Measurements from ENCODE around the gene GRIK3.

The GRIK3 gene

DNA sequence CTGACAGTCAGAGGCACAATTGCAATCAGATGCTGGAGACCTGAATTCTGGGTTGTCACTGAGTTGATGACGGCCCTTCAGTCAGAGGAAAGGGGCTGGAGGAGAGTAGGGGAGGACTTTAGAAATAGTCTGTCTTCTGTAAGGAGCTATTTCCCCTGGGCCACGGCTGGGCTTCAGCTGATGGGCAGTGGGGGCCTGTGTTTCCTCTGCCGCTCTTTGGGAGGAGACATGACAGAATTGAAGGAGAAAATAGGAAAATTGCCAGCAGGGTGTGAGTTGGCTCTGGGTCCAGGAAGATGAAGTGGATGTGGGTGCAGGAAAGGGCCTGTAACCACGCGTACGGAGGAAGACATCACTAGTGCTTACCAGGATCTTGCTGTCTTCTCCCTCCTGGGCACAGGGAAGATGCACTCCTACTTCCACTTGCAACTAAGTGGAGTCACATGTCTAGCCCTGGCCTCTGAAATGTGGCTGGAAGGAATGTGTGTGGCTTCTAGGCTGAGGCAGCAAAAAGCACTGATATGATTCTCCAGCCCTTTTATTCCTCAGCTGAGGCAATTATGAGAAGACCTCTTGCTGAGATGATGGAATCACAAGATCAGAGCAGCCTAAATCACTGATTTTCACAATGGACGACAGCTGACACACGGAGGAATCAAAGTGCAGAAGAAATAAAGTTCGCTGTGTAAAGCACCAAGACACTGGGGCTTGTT lies 250.0 kb downstream of the GRIK3 start:
- no peak overlapping the region for H2AFZ ChIP-seq (ENCODE audit: low read depth, low read length)
- H3K27me3 ChIP-seq (ENCODE audit: insufficient read depth, low read length), result peaks cover 4% of the 10 kb centered on the region
- no peak overlapping the region for H3K4me3 ChIP-seq (ENCODE audit: low read length)
- H3K4me1 ChIP-seq (ENCODE audit: insufficient read depth, low read length), result no peaks in the 10 kb centered on the region
- H3K9me3 ChIP-seq (ENCODE audit: low read length), result no peaks in the 10 kb centered on the region
- no peaks in the 10 kb centered on the region for H3K36me3 ChIP-seq (ENCODE audit: insufficient read depth, low read length)

DNA sequence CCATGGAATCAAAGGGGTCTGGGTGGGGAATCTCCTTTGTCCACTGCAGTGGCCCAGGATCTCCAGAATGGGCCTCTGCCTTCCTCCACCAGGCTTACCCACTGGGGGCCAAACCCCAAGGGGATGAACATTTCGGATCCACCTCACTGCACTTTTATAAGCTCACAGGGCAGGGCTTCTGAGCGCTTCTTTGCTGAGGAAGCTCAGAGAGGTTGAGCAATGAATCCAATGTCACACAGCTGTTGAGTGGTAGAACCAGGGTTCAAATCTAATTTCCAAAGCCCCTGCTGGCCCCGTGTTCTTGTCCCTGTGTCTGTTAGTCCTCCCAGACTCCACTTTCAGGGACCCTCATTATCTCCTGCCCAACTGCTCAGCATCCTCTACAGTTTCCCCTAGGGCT lies 250.8 kb downstream of the GRIK3 start:
- H3K4me3 ChIP-seq (ENCODE audit: low read length), result no peak overlapping the region
- H2AFZ ChIP-seq (ENCODE audit: low read depth, low read length), result no peak overlapping the region

DNA sequence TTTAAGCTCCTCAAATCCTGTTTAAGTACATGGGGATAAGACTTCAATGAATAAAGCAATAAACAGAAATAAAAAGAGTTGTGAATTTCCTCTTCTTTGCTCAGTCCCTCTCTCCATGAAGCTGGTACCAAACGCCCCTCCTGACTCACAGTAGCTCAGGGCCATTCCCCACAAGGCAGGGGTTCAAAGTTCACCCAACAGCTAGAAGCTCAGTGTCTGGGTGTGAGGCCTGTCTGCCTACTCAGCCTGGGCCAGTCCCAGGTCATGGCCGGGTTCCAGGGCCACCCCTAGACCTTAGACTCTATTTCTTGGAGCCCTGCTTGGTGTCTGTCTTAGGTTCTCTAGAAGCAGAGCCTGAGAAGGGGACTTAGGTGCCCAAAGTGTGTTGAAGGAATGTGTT lies 251.5 kb downstream of the GRIK3 start:
- no peaks in the 10 kb centered on the region for H3K4me1 ChIP-seq (ENCODE audit: insufficient read depth, low read length)
- H3K36me3 ChIP-seq (ENCODE audit: insufficient read depth, low read length), result no peaks in the 10 kb centered on the region
- no peaks in the 10 kb centered on the region for H3K9me3 ChIP-seq (ENCODE audit: low read length)
- H3K27me3 ChIP-seq (ENCODE audit: insufficient read depth, low read length), result peaks cover 4% of the 10 kb centered on the region
- H3K4me3 ChIP-seq (ENCODE audit: low read length), result no peak overlapping the region
- no peak overlapping the region for H2AFZ ChIP-seq (ENCODE audit: low read depth, low read length)

More for the DNA sequence above, 250.8 kb downstream of the GRIK3 start:
- Histone ChIP-seq H3K4me1 (ENCODE audit: insufficient read depth, low read length) (no peaks in the 10 kb centered on the region), H3K27me3 (ENCODE audit: insufficient read depth, low read length) (peaks cover 4% of the 10 kb centered on the region), H3K9me3 (ENCODE audit: low read length) (no peaks in the 10 kb centered on the region), H3K36me3 (ENCODE audit: insufficient read depth, low read length) (no peaks in the 10 kb centered on the region)

DNA sequence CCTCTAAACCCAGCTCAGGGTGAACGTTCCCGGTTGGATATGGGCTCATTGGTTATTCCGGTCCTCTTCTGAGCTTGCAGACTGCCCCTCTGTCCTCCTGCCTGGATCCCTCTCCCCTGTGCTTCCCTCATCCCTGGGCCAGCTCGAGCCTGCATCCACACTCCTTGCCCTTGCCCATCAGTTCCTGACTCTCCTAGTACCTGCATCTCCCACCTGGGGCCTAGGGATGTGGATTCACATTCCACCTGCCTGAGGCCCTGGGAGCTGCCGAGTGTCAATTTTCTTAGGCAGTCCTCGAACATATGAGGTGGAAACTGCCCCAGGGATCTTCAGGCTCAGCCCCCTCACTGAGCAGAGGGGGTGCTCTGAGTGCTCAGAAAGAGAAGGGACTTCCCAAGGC lies 252.2 kb downstream of the GRIK3 start:
- H3K27me3 ChIP-seq (ENCODE audit: insufficient read depth, low read length), result peaks cover 4% of the 10 kb centered on the region
- no peaks in the 10 kb centered on the region for H3K4me1 ChIP-seq (ENCODE audit: insufficient read depth, low read length)
- no peaks in the 10 kb centered on the region for H3K9me3 ChIP-seq (ENCODE audit: low read length)
- H3K36me3 ChIP-seq (ENCODE audit: insufficient read depth, low read length), result no peaks in the 10 kb centered on the region
- no peak overlapping the region for H3K4me3 ChIP-seq (ENCODE audit: low read length)
- no peak overlapping the region for H2AFZ ChIP-seq (ENCODE audit: low read depth, low read length)

DNA sequence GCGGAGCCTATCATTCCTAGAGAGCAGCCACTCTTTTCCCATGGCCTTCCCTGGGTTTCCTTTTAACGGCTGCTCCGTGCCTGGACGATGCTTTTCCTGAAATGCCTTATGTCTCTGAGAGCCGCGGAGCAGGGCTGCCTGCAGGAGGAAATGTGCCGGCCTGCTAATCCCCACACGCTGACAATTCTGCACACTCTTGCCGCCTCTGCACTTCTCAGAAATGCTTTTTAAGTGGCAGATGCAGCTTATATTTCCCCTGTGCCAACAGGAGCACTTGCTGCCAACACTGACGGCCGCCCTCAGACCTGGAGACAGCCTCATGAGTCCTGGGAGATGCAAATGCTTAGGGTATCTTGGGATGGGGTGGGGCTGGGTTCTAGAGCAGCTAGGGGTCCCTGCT lies 253.2 kb downstream of the GRIK3 start:
- H3K27me3 ChIP-seq (ENCODE audit: insufficient read depth, low read length), result peaks cover 4% of the 10 kb centered on the region
- H3K4me3 ChIP-seq (ENCODE audit: low read length), result no peak overlapping the region
- no peaks in the 10 kb centered on the region for H3K4me1 ChIP-seq (ENCODE audit: insufficient read depth, low read length)

DNA sequence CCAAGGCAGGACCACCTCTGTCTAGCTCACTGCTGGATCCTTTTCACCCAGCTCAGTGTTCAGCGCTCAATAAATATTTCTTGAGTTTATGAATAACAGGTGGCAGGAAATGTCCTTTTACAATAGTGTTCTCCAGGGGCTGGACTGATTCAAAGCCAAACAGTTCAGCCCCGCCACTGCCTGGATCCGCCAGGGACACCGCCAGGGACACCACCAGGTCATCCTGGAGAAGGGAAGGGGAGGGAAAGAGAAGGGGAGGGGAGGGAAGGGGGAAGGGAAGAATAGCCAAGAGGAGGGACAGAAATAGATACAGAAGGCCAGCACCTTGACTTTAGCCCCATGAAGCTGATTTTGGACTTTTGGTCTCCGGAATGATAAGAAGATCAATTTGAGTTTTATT lies 255.6 kb downstream of the GRIK3 start:
- H3K4me1 ChIP-seq (ENCODE audit: insufficient read depth, low read length), result no peaks in the 10 kb centered on the region
- H2AFZ ChIP-seq (ENCODE audit: low read depth, low read length), result no peak overlapping the region
- H3K27me3 ChIP-seq (ENCODE audit: insufficient read depth, low read length), result no peaks in the 10 kb centered on the region
- H3K36me3 ChIP-seq (ENCODE audit: insufficient read depth, low read length), result no peaks in the 10 kb centered on the region
- no peak overlapping the region for H3K4me3 ChIP-seq (ENCODE audit: low read length)
- H3K9me3 ChIP-seq (ENCODE audit: low read length), result no peaks in the 10 kb centered on the region

More for the DNA sequence above, 253.2 kb downstream of the GRIK3 start:
- Histone ChIP-seq H3K9me3 (ENCODE audit: low read length) (no peaks in the 10 kb centered on the region), H2AFZ (ENCODE audit: low read depth, low read length) (no peak overlapping the region), H3K36me3 (ENCODE audit: insufficient read depth, low read length) (no peaks in the 10 kb centered on the region)

DNA sequence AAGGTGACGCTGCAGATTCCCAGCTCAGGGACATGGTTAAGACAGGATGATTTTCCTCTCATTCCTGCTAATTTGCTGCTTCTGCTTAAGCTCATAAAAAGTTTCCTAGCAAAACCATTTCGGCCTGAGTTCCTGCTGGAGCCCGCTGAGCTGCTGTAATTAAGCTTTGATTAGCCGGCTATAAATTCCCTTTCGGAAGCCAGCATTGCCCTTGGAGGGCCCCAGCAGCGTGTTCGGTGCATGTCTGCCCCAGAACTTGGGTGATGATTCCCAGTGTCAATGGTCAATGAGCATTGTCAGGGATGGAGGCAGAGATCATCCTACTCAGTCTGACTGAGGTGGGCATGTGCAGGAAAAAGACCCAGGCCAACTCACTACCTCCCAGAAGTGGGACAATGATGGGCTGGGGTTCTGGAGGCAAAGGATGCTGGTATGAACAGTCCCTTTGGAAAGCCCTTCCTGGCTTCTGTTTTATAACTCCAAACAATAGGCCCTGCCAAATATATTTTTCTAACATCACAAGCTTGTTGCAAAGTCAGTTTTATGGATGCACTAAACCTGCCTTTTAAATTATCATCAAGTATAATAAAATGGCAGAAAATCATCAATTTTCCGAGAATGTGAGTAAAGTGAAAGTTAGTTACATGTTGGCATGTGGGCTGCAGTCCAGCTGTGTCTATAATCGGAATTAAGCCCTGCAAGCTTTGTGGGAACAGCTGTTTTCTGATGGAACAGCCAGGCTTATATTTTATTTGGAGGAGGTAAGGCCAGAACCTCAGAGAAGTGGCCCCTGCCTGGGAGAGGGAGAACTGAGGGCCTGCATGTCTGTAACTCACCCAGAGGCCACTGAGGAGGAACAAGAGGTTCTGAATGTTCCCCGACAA lies 257.1 kb downstream of the GRIK3 start:
- Histone ChIP-seq H3K4me3 (ENCODE audit: low read length) (no peak overlapping the region), H3K36me3 (ENCODE audit: insufficient read depth, low read length) (no peaks in the 10 kb centered on the region), H3K4me1 (ENCODE audit: insufficient read depth, low read length) (no peaks in the 10 kb centered on the region), H3K9me3 (ENCODE audit: low read length) (no peaks in the 10 kb centered on the region), H3K27me3 (ENCODE audit: insufficient read depth, low read length) (no peaks in the 10 kb centered on the region), H2AFZ (ENCODE audit: low read depth, low read length) (no peak overlapping the region)

DNA sequence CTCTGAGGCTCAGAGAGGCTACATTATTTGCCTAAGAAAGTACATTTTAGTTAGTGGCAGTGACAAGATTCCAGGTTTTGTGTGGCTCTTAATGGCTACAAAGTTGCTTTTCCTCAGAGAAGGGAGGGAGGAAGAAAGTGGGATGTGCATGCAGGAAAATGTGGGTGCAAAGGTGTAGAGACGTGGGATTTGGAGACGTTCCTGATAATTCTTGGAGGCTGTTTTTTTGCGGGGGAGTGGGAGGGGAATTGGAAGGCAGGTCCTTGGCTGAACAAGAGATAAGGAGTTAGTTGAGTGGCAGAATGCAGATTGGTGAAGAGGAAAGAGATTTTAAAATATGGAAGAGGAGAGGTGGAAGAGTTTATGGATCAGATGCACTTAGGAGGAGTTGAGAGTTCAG lies 258.1 kb downstream of the GRIK3 start:
- H3K27me3 ChIP-seq (ENCODE audit: insufficient read depth, low read length), result peaks cover 6% of the 10 kb centered on the region
- H3K4me3 ChIP-seq (ENCODE audit: low read length), result no peak overlapping the region
- no peak overlapping the region for H2AFZ ChIP-seq (ENCODE audit: low read depth, low read length)
- no peaks in the 10 kb centered on the region for H3K9me3 ChIP-seq (ENCODE audit: low read length)
- H3K4me1 ChIP-seq (ENCODE audit: insufficient read depth, low read length), result no peaks in the 10 kb centered on the region
- H3K36me3 ChIP-seq (ENCODE audit: insufficient read depth, low read length), result no peaks in the 10 kb centered on the region

DNA sequence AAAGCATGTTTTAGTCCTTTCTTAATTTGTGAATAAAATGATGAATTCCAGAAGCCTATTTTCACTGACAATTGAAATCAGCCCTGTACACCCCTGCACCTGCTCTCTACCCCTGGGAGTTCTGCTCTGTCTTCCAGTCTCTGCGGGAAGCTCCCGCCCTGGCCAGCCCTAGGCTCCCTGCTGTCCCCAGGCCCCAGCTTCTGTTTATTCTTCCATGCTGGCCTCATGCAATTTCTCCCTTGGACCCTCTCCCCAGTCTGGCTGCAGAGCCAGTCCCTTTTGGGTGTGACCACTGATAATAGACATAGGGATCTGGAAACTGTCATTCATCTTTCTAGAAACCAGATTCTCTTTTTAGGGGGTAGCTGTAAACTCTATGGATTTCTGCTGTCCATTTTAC lies 258.6 kb downstream of the GRIK3 start:
- Histone ChIP-seq H3K27me3 (ENCODE audit: insufficient read depth, low read length) (peaks cover 12% of the 10 kb centered on the region), H3K9me3 (ENCODE audit: low read length) (no peaks in the 10 kb centered on the region), H3K4me3 (ENCODE audit: low read length) (no peak overlapping the region), H3K4me1 (ENCODE audit: insufficient read depth, low read length) (no peaks in the 10 kb centered on the region), H2AFZ (ENCODE audit: low read depth, low read length) (no peak overlapping the region), H3K36me3 (ENCODE audit: insufficient read depth, low read length) (no peaks in the 10 kb centered on the region)

DNA sequence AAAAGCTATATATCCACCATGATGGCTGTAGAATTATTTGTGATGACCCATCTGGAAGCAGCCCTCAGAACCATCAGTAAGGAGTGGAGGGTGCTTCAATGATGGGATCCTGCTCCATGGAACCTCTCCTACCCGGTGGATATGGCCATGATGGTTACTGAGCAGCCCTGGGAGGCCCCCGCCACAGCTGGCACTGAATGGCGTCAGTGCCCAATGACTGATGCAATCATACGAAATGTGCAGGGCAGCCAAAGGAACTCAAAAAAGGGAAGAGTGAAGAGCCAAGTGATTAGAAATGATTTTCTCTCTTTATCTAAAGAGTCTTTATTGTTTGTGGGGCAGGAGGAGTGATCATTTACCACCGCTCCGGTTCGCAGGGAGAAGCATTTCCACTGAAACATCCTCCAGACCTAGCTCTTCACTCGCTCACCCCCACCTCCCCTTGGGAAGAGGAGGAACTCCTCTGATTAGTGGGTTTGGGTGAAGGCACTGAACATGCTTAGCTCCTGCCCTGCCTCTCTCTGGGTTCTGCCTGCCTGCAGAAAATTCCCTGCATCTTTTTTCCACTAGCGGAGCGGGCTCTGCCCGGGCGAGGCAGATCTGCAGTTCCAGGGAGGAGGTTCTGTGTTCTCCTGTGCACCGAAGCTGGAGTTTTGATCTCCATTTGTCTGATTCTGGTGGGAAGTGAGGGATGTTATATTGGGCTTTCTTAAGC lies 260.3 kb downstream of the GRIK3 start:
- H3K4me3 ChIP-seq (ENCODE audit: low read length), result no peak overlapping the region
- no peaks in the 10 kb centered on the region for H3K4me1 ChIP-seq (ENCODE audit: insufficient read depth, low read length)
- H3K36me3 ChIP-seq (ENCODE audit: insufficient read depth, low read length), result no peaks in the 10 kb centered on the region
- H2AFZ ChIP-seq (ENCODE audit: low read depth, low read length), result no peak overlapping the region
- H3K9me3 ChIP-seq (ENCODE audit: low read length), result no peaks in the 10 kb centered on the region
- H3K27me3 ChIP-seq (ENCODE audit: insufficient read depth, low read length), result peaks cover 15% of the 10 kb centered on the region

DNA sequence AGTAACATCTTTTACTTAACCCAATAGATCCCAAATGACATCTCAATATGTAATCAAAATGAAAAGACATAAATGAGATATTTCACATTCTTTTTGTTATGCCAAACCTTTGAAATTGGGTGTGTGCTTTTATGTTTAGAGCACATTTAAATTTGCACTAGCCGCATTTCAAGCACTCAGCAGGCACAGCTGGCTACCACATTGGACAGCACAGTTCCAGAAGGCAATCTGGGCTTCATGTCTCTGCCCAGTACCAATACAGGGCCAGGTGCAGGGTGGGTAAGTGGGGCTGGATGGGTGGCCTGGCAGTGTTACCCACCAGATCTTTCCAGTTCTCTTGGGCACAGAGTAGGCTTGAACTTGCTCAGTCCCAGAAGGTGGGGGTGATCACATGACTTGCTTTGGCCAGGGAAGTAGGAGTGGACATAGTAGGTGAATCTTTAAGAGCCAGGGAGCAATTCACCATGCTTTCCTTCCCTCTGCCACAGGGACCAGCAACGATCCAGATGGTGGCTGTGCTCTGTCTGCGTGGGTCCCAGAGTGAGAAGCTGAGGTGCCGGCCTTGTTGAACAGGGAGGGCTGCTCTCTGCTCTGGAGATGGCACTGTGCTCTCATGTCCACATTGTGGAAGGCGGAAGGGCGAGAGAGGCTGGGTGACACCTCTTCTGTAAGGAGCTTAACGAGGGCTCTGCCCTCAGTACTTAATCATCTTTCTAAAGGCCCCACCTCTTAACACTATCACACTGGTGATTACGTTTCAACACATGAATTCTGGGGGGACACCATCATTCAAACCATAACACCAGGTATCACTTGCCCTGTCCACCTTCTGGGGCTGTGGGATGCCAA lies 261.4 kb downstream of the GRIK3 start:
- no peaks in the 10 kb centered on the region for H3K9me3 ChIP-seq (ENCODE audit: low read length)
- H3K4me1 ChIP-seq (ENCODE audit: insufficient read depth, low read length), result no peaks in the 10 kb centered on the region
- no peak overlapping the region for H3K4me3 ChIP-seq (ENCODE audit: low read length)
- H3K36me3 ChIP-seq (ENCODE audit: insufficient read depth, low read length), result no peaks in the 10 kb centered on the region
- H3K27me3 ChIP-seq (ENCODE audit: insufficient read depth, low read length), result peaks cover 15% of the 10 kb centered on the region
- no peak overlapping the region for H2AFZ ChIP-seq (ENCODE audit: low read depth, low read length)

DNA sequence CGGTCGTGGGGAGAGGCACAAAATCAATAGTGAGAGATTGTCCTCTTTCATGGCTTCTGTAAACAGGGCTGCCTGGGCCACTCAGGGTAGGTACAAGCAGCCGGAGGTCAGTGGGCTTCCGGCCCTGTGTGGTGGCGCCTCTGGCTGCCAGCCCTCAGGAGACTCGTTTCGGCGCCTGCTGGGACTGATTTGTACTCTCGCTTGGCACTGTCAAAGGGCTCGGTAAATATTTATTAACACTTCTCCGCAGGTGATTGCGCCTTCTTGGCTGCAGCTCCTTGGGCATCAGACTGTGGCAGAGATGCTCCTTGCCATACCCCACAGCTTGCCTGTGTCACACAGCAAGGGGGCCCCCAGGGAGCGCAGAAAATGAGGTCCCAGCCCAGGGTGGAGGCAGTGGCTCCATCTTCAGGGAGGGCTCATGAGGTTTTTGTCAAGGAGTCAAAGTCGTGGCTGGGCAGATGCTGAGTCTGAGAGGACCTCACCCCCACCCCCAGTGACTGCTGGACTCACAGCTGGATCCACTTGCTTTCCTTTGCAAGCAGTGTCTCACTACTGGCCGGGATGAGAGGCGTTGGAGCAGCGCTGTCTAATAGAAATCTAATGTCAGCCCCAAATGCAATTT lies 262.5 kb downstream of the GRIK3 start:
- Histone ChIP-seq H3K27me3 (ENCODE audit: insufficient read depth, low read length) (peaks cover 15% of the 10 kb centered on the region), H3K4me3 (ENCODE audit: low read length) (no peak overlapping the region), H3K9me3 (ENCODE audit: low read length) (no peaks in the 10 kb centered on the region)

More for the DNA sequence above, 262.5 kb downstream of the GRIK3 start:
- Histone ChIP-seq H3K36me3 (ENCODE audit: insufficient read depth, low read length) (no peaks in the 10 kb centered on the region), H2AFZ (ENCODE audit: low read depth, low read length) (no peak overlapping the region), H3K4me1 (ENCODE audit: insufficient read depth, low read length) (no peaks in the 10 kb centered on the region)
